ENCODE data around the gene ABLIM2.

The ABLIM2 gene

GRCh38 chr4:8015512-8015911 lies 143.1 kb downstream of the ABLIM2 start:
- no peak for DNase-seq

- no peak for DNase-seq
Observed at GRCh38 chr4:8013976-8014726, 144.5 kb downstream of the ABLIM2 start.

- DNase-seq, result no peak
Observed at GRCh38 chr4:8012517-8012916, 146.1 kb downstream of the ABLIM2 start.

- DNase-seq, result no peak
Observed at GRCh38 chr4:8010618-8011017, 148.0 kb downstream of the ABLIM2 start.

- no peak for DNase-seq
Observed at GRCh38 chr4:8009710-8010511, 148.7 kb downstream of the ABLIM2 start.

GRCh38 chr4:8009097-8009496 lies 149.5 kb downstream of the ABLIM2 start:
- no peak for DNase-seq

GRCh38 chr4:8008391-8008790 lies 150.2 kb downstream of the ABLIM2 start:
- DNase-seq, result no peak

- DNase-seq, result no peak
Observed at GRCh38 chr4:8007581-8007980, 151.0 kb downstream of the ABLIM2 start.

GRCh38 chr4:8006471-8006870 lies 152.1 kb downstream of the ABLIM2 start:
- no peak for DNase-seq

GRCh38 chr4:8005814-8006215 lies 152.8 kb downstream of the ABLIM2 start:
- DNase-seq, result no peak

- DNase-seq, result no peak
Observed at GRCh38 chr4:8005033-8005808, 153.4 kb downstream of the ABLIM2 start.

GRCh38 chr4:8004066-8004465 lies 154.5 kb downstream of the ABLIM2 start:
- DNase-seq, result no peak

GRCh38 chr4:8002525-8003309 lies 155.9 kb downstream of the ABLIM2 start:
- DNase-seq, result no peak

- no peak for DNase-seq
Observed at GRCh38 chr4:8001564-8002355, 156.9 kb downstream of the ABLIM2 start.

GRCh38 chr4:8000721-8001491 lies 157.7 kb downstream of the ABLIM2 start:
- DNase-seq, result no peak

GRCh38 chr4:8000247-8000646 lies 158.4 kb downstream of the ABLIM2 start:
- no peak for DNase-seq

GRCh38 chr4:7999695-8000094 lies 158.9 kb downstream of the ABLIM2 start:
- DNase-seq, result no peak

- DNase-seq, result no peak
Observed at GRCh38 chr4:7999279-7999678, 159.3 kb downstream of the ABLIM2 start.

GRCh38 chr4:7998447-7998846 lies 160.2 kb downstream of the ABLIM2 start:
- no peak for DNase-seq

GRCh38 chr4:7995866-7996265 lies 162.7 kb downstream of the ABLIM2 start:
- no peak for DNase-seq

GRCh38 chr4:7995135-7995534 lies 163.5 kb downstream of the ABLIM2 start:
- DNase-seq, result no peak

All from stimulated activated CD4-positive, alpha-beta T cell treated with anti-CD3 and anti-CD28 coated beads, Interleukin-1b, Interleukin-23, amount 100 ng/mL, for 48 hours (primary cell).